Gastrocnemius medialis (tissue), 4 donors: Measurements from ENCODE around the gene SLC6A20.

Experiments
- POLR2A ChIP-seq, 2 donors: fragments of 450-650 bp; IDR thresholded peaks; one replicate each; pipeline ENCODE4 v1.6.1; 2017; ENCODE audit warnings: antibody characterized with exemption in 2 of 2, mild to moderate bottlenecking in 2 of 2, moderate library complexity in 2 of 2
- TF ChIP-seq, protein P1 (sequence below), 5 experiments: fragments of 450-650 bp in 3 of 5; fragments of 200-600 bp in 2 of 5; sonication (generic) in 2 of 5; IDR thresholded peaks in 4 of 5; conservative IDR thresholded peaks in 1 of 5; 1 replicate in 4 of 5; 2 replicates in 1 of 5; pipeline ENCODE4 v1.5.1; 2016 to 2019; ENCODE audit warnings: antibody characterized with exemption in 5 of 5, mild to moderate bottlenecking in 3 of 5, moderate library complexity in 3 of 5

DNA sequence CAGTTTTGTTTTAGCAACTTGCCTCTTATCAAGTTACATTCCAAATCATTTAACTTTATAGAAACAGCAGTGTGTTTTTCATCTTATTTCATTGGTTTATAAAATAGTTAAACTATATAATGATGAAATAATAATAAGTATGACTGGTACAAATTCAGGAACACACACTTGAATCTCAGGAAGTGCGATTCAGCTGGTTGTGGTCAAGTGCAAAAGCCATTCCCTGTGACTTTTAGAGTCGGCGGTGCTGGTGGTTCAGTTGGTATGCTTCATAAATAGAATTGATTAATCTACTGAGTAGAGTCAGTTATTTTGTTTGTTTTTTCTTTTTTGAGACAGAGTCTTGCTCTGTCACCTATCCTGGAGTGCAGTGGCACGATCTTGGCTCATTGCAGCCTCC, 84.4 kb downstream of the SLC6A20 start:
- TF ChIP-seq, protein P1, sequence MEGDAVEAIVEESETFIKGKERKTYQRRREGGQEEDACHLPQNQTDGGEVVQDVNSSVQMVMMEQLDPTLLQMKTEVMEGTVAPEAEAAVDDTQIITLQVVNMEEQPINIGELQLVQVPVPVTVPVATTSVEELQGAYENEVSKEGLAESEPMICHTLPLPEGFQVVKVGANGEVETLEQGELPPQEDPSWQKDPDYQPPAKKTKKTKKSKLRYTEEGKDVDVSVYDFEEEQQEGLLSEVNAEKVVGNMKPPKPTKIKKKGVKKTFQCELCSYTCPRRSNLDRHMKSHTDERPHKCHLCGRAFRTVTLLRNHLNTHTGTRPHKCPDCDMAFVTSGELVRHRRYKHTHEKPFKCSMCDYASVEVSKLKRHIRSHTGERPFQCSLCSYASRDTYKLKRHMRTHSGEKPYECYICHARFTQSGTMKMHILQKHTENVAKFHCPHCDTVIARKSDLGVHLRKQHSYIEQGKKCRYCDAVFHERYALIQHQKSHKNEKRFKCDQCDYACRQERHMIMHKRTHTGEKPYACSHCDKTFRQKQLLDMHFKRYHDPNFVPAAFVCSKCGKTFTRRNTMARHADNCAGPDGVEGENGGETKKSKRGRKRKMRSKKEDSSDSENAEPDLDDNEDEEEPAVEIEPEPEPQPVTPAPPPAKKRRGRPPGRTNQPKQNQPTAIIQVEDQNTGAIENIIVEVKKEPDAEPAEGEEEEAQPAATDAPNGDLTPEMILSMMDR (IDR thresholded peaks at IDR 0.05 in 4 of 5, conservative IDR thresholded peaks at IDR 0.05 in 1 of 5): no peak
- TF ChIP-seq POLR2A (IDR thresholded peaks at IDR 0.05): no peak
